ENCODE results near the gene BSG. TPM values are rescaled to one million over a fixed set of nuclear protein-coding genes. Genes with fewer than 3 reads are reported as not detected.

Gene BSG
- total and polyA plus RNA-seq, 7 experiments from 2014 or later = 109 to 349 (median 159) TPM

- no peaks in the 10 kb centered on the region for H3K27me3 Mint-ChIP-seq
- H3K4me1 Mint-ChIP-seq = peaks cover 4 to 24% (median 21%) of the 10 kb centered on the region in 7 donors
- peak within 1 kb of the TSS; percentile 81 to 94 (median 90) for H3K4me3 Mint-ChIP-seq
- no peaks in the 10 kb centered on the region for H3K9me3 Mint-ChIP-seq
- H3K4me3 ChIP-seq (ENCODE audit: low read length) = peak within 1 kb of the TSS; percentile 70
- H3K9me3 ChIP-seq (ENCODE audit: control insufficient read depth in 2 of 3, low read length in 3 of 3) = no peaks in the 10 kb centered on the region
- ChIA-PET CTCF (no interaction called here), POLR2A (interaction anchor here (1.0 kb wide), 1 partner anchor 28 kb away, joined by 5 read pairs; the partner anchor contains the start of gene BSG)
- H3K36me3 ChIP-seq (ENCODE audit: control insufficient read depth in 2 of 3, insufficient read depth in 3 of 3, low read length in 3 of 3) = peaks cover 0 to 41% (median 6%) of the 10 kb centered on the region in 3 experiments
- peak within 1 kb of the TSS; percentile 77 to 97 (median 91) for H3K27ac Mint-ChIP-seq
- H3K4me1 ChIP-seq (ENCODE audit: control insufficient read depth in 2 of 2, insufficient read depth in 2 of 2, low read length in 2 of 2) = peaks cover 5 to 10% of the 10 kb centered on the region in 2 donors
- intact Hi-C loops (cut with micrococcal nuclease) = loop anchor here in 1 of 2 donors (1.0 kb wide), 2 partner anchors 12 to 28 kb away; partner anchors contain the start of gene BSG
- H3K27ac ChIP-seq (ENCODE audit: low read depth, low read length) = peak within 1 kb of the TSS; percentile 88
- ATAC-seq (peak; percentile 98), DNase-seq (peak; percentile 63 to 86 (median 82))
- peaks cover 0 to 7% (median 0%) of the 10 kb centered on the region in 5 donors for H3K36me3 Mint-ChIP-seq
- no peaks in the 10 kb centered on the region for H3K27me3 ChIP-seq (ENCODE audit: control insufficient read depth in 2 of 2, insufficient read depth in 2 of 2, low read length in 2 of 2)
Observed at GRCh38 chr19:543910-544608, 28.3 kb upstream of the BSG start, which contains the start of gene GZMM. TSS of gene GZMM (plus strand) at chr19:544053. CDS start at chr19:544072, 19 bp downstream.

DNA sequence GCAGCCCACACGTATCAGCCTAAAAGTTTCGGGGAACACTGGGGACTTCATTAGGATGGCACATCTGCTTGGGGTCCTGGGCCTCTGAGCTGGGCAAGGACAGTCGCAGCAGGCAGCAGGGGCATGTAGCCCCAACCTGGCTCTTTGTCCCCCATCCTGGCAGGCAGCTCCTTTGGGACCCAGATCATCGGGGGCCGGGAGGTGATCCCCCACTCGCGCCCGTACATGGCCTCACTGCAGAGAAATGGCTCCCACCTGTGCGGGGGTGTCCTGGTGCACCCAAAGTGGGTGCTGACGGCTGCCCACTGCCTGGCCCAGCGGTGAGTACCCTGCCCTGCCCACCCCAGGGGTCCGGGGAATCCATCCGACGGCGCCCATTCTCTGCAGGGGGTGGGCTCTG is 25.3 kb upstream of the BSG start:
- no peak for DNase-seq
- Histone ChIP-seq H3K27me3 (ENCODE audit: control insufficient read depth in 2 of 2, insufficient read depth in 2 of 2, low read length in 2 of 2) (no peaks in the 10 kb centered on the region), H3K4me1 (ENCODE audit: control insufficient read depth in 2 of 2, insufficient read depth in 2 of 2, low read length in 2 of 2) (peaks cover 5 to 10% of the 10 kb centered on the region in 2 donors), H3K27ac (ENCODE audit: low read depth, low read length) (no peak overlapping the region), H3K9me3 (ENCODE audit: control insufficient read depth in 2 of 3, low read length in 3 of 3) (no peaks in the 10 kb centered on the region), H3K36me3 (ENCODE audit: control insufficient read depth in 2 of 3, insufficient read depth in 3 of 3, low read length in 3 of 3) (peaks cover 0 to 24% (median 6%) of the 10 kb centered on the region in 3 experiments), H3K4me3 (ENCODE audit: low read length) (no peak overlapping the region)
- intact Hi-C loops (cut with micrococcal nuclease) = no loop called here
- Mint-ChIP-seq H3K36me3 (peaks cover 0 to 7% (median 0%) of the 10 kb centered on the region in 5 donors), H3K4me3 (peak overlapping the region in 3 of 10 donors; percentile 48 to 59 (median 57)), H3K27ac (peak overlapping the region in 3 of 9 donors; percentile 14 to 31 (median 25)), H3K4me1 (peaks cover 10 to 26% (median 21%) of the 10 kb centered on the region in 7 donors), H3K27me3 (no peaks in the 10 kb centered on the region), H3K9me3 (no peaks in the 10 kb centered on the region)
- ChIA-PET CTCF (no interaction called here), POLR2A (no interaction called here)
- no peak for ATAC-seq

- Mint-ChIP-seq H3K9me3 (no peaks in the 10 kb centered on the region), H3K27me3 (no peaks in the 10 kb centered on the region), H3K4me3 (peak overlapping the region in 1 of 10 donors; percentile 14), H3K36me3 (peaks cover 0 to 7% (median 0%) of the 10 kb centered on the region in 5 donors), H3K27ac (peak overlapping the region in 3 of 9 donors; percentile 14 to 59 (median 54)), H3K4me1 (peaks cover 10 to 26% (median 20%) of the 10 kb centered on the region in 7 donors)
- H3K36me3 ChIP-seq (ENCODE audit: control insufficient read depth in 2 of 3, insufficient read depth in 3 of 3, low read length in 3 of 3) = peaks cover 0 to 20% (median 6%) of the 10 kb centered on the region in 3 experiments
- H3K27ac ChIP-seq (ENCODE audit: low read depth, low read length) = no peak overlapping the region
- H3K4me3 ChIP-seq (ENCODE audit: low read length) = no peak overlapping the region
- peaks cover 3 to 8% of the 10 kb centered on the region in 2 donors for H3K4me1 ChIP-seq (ENCODE audit: control insufficient read depth in 2 of 2, insufficient read depth in 2 of 2, low read length in 2 of 2)
- DNase-seq = no peak
- CTCF ChIA-PET = no interaction called here
- no peak for ATAC-seq
- H3K9me3 ChIP-seq (ENCODE audit: control insufficient read depth in 2 of 3, low read length in 3 of 3) = no peaks in the 10 kb centered on the region
- intact Hi-C loops (cut with micrococcal nuclease) = no loop called here
- POLR2A ChIA-PET = no interaction called here
- no peaks in the 10 kb centered on the region for H3K27me3 ChIP-seq (ENCODE audit: control insufficient read depth in 2 of 2, insufficient read depth in 2 of 2, low read length in 2 of 2)
Observed at GRCh38 chr19:547836-548720, 24.3 kb upstream of the BSG start.

- H3K36me3 ChIP-seq (ENCODE audit: control insufficient read depth in 2 of 3, insufficient read depth in 3 of 3, low read length in 3 of 3) = peaks cover 0 to 20% (median 6%) of the 10 kb centered on the region in 3 experiments
- H3K36me3 Mint-ChIP-seq = peaks cover 0 to 4% (median 0%) of the 10 kb centered on the region in 5 donors
- no peaks in the 10 kb centered on the region for H3K9me3 Mint-ChIP-seq
- no peaks in the 10 kb centered on the region for H3K9me3 ChIP-seq (ENCODE audit: control insufficient read depth in 2 of 3, low read length in 3 of 3)
- no peaks in the 10 kb centered on the region for H3K27me3 Mint-ChIP-seq
- no peaks in the 10 kb centered on the region for H3K27me3 ChIP-seq (ENCODE audit: control insufficient read depth in 2 of 2, insufficient read depth in 2 of 2, low read length in 2 of 2)
- H3K4me3 Mint-ChIP-seq = no peak overlapping the region
- no peak for ATAC-seq
- H3K4me1 Mint-ChIP-seq = peaks cover 6 to 17% (median 9%) of the 10 kb centered on the region in 7 donors
- intact Hi-C loops (cut with micrococcal nuclease) = no loop called here
- POLR2A ChIA-PET = no interaction called here
- H3K27ac ChIP-seq (ENCODE audit: low read depth, low read length) = no peak overlapping the region
- H3K4me3 ChIP-seq (ENCODE audit: low read length) = no peak overlapping the region
- DNase-seq = no peak
- CTCF ChIA-PET = no interaction called here
- H3K4me1 ChIP-seq (ENCODE audit: control insufficient read depth in 2 of 2, insufficient read depth in 2 of 2, low read length in 2 of 2) = peaks cover 0 to 4% of the 10 kb centered on the region in 2 donors
- H3K27ac Mint-ChIP-seq = no peak overlapping the region
Observed at GRCh38 chr19:548886-549830, 23.2 kb upstream of the BSG start.

DNA sequence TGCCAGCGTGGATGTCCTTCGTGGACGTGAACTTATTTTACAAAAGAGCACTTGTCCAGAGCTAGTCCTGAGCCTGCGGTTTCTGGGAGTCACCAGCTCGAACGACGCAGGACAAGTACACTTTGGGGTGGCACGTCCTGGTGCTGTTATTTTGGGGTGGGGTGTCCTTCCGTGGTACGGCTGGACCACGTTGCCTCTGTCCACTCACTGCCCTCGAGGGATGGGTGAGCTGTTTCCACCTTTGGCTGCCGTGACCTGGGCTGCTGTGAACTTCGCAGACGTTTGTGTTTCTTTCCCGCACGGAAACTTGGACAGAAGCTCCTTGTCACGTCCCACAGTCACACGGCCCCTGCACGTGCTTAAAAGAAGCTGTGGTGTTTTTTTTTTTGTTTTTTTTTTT is 17.6 kb upstream of the BSG start:
- no peaks in the 10 kb centered on the region for H3K36me3 Mint-ChIP-seq
- no peaks in the 10 kb centered on the region for H3K36me3 ChIP-seq (ENCODE audit: control insufficient read depth in 2 of 3, insufficient read depth in 3 of 3, low read length in 3 of 3)
- H3K9me3 ChIP-seq (ENCODE audit: control insufficient read depth in 2 of 3, low read length in 3 of 3) = no peaks in the 10 kb centered on the region
- H3K4me3 ChIP-seq (ENCODE audit: low read length) = no peak overlapping the region
- H3K9me3 Mint-ChIP-seq = no peaks in the 10 kb centered on the region
- no peak overlapping the region for H3K27ac Mint-ChIP-seq
- H3K27me3 ChIP-seq (ENCODE audit: control insufficient read depth in 2 of 2, insufficient read depth in 2 of 2, low read length in 2 of 2) = no peaks in the 10 kb centered on the region
- H3K27me3 Mint-ChIP-seq = no peaks in the 10 kb centered on the region
- no peaks in the 10 kb centered on the region for H3K4me1 ChIP-seq (ENCODE audit: control insufficient read depth in 2 of 2, insufficient read depth in 2 of 2, low read length in 2 of 2)
- no peak overlapping the region for H3K27ac ChIP-seq (ENCODE audit: low read depth, low read length)
- intact Hi-C loops (cut with micrococcal nuclease) = no loop called here
- H3K4me3 Mint-ChIP-seq = no peak overlapping the region
- CTCF ChIA-PET = interaction anchor here (0.7 kb wide), 1 partner anchor 32 kb away, joined by 4 read pairs; no protein-coding TSS in a partner anchor
- H3K4me1 Mint-ChIP-seq = peaks cover 0 to 6% (median 4%) of the 10 kb centered on the region in 7 donors
- ATAC-seq = no peak
- POLR2A ChIA-PET = no interaction called here
- DNase-seq = no peak

DNA sequence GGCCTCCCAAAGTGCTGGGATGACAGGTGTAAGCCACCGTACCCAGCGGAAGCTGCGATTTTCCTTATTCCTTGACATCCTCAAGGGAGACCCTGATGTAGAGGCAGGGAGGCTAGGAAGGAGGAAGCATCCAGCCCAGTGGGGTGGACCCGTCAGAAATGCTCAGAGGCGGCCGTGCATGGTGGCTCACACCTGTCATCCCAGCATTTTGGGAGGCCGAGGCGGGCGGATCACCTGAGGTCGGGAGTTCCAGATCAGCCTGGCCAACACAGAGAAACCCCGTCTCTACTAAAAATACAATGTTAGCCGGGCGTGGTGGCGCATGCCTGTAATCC is 17.0 kb upstream of the BSG start:
- peaks cover 0 to 6% (median 4%) of the 10 kb centered on the region in 7 donors for H3K4me1 Mint-ChIP-seq
- H3K36me3 Mint-ChIP-seq = no peaks in the 10 kb centered on the region
- Histone ChIP-seq H3K36me3 (ENCODE audit: control insufficient read depth in 2 of 3, insufficient read depth in 3 of 3, low read length in 3 of 3) (no peaks in the 10 kb centered on the region), H3K4me3 (ENCODE audit: low read length) (no peak overlapping the region), H3K27me3 (ENCODE audit: control insufficient read depth in 2 of 2, insufficient read depth in 2 of 2, low read length in 2 of 2) (no peaks in the 10 kb centered on the region), H3K27ac (ENCODE audit: low read depth, low read length) (no peak overlapping the region), H3K4me1 (ENCODE audit: control insufficient read depth in 2 of 2, insufficient read depth in 2 of 2, low read length in 2 of 2) (no peaks in the 10 kb centered on the region), H3K9me3 (ENCODE audit: control insufficient read depth in 2 of 3, low read length in 3 of 3) (no peaks in the 10 kb centered on the region)
- intact Hi-C loops (cut with micrococcal nuclease) = no loop called here
- no peak overlapping the region for H3K4me3 Mint-ChIP-seq
- ATAC-seq (no peak), DNase-seq (no peak)
- ChIA-PET POLR2A (no interaction called here), CTCF (interaction anchor here (0.6 to 0.7 kb wide), 2 partner anchors 11 to 33 kb away, joined by 4 read pairs; no protein-coding TSS in a partner anchor)
- no peaks in the 10 kb centered on the region for H3K9me3 Mint-ChIP-seq
- H3K27ac Mint-ChIP-seq = no peak overlapping the region
- H3K27me3 Mint-ChIP-seq = no peaks in the 10 kb centered on the region
